ENCODE results near the gene SART3. TPM values are rescaled to one million over a fixed set of nuclear protein-coding genes. Genes with fewer than 3 reads are reported as not detected.

SART3 gene
- total RNA-seq, 1 donor from 2014 or later: 44.8 TPM

- DNase-seq (no peak), ATAC-seq (no peak)
- intact Hi-C loops (cut with DNase I): no loop called here
Observed at GRCh38 chr12:108584456-108585065, 23.6 kb upstream of the SART3 start.

GRCh38 chr12:108583991-108584390, 23.0 kb upstream of the SART3 start:
- Histone ChIP-seq H3K4me1 (peaks cover 6% of the 10 kb centered on the region), H3K36me3 (no peaks in the 10 kb centered on the region), H3K9me3 (no peaks in the 10 kb centered on the region), H3K4me3 (no peak overlapping the region), H3K27me3 (no peaks in the 10 kb centered on the region), H3K27ac (no peak overlapping the region)
- ATAC-seq: no peak
- TF ChIP-seq CTCF (IDR thresholded peaks at IDR 0.05): no peak
- peak; percentile 43 for DNase-seq
- intact Hi-C loops (cut with DNase I): no loop called here

More at GRCh38 chr12:108584456-108585065, 23.6 kb upstream of the SART3 start:
- Histone ChIP-seq H3K4me1 (peaks cover 6% of the 10 kb centered on the region), H3K4me3 (no peak overlapping the region), H3K36me3 (no peaks in the 10 kb centered on the region), H3K27ac (no peak overlapping the region), H3K9me3 (no peaks in the 10 kb centered on the region), H3K27me3 (no peaks in the 10 kb centered on the region)
- TF ChIP-seq CTCF (IDR thresholded peaks at IDR 0.05): no peak

- Histone ChIP-seq H3K4me1 (peaks cover 6% of the 10 kb centered on the region), H3K36me3 (no peaks in the 10 kb centered on the region), H3K27ac (no peak overlapping the region), H3K4me3 (no peak overlapping the region), H3K27me3 (no peaks in the 10 kb centered on the region), H3K9me3 (no peaks in the 10 kb centered on the region)
- intact Hi-C loops (cut with DNase I): no loop called here
- DNase-seq (peak; percentile 56), ATAC-seq (no peak)
- no peak for TF ChIP-seq CTCF (IDR thresholded peaks at IDR 0.05)
Observed at GRCh38 chr12:108582978-108583770, 22.2 kb upstream of the SART3 start.

DNA sequence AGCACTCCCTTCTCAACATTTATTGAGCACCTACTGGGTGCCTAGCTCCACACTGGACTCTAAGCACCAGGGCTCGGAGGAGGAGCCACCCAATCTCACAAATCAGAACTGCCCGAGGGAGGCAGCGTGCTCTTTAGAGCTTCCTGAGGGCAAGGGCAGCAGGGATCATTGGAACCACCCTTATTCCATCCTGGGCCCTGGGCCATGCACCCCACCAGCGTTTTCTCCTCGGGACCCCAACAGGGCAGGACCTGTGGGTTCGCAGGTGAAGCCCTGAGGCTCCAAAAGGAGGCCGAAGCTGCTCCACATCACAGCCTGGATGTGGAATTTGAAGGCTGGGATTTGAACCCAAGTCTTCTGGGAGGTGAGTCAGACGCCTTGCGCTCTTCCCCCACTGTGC, 21.5 kb upstream of the SART3 start:
- Histone ChIP-seq H3K27ac (no peak overlapping the region), H3K27me3 (no peaks in the 10 kb centered on the region), H3K4me1 (peaks cover 6% of the 10 kb centered on the region), H3K9me3 (no peaks in the 10 kb centered on the region), H3K36me3 (no peaks in the 10 kb centered on the region), H3K4me3 (no peak overlapping the region)
- no peak for TF ChIP-seq CTCF (IDR thresholded peaks at IDR 0.05)
- ATAC-seq (no peak), DNase-seq (peak; percentile 52)
- intact Hi-C loops (cut with DNase I): no loop called here

DNA sequence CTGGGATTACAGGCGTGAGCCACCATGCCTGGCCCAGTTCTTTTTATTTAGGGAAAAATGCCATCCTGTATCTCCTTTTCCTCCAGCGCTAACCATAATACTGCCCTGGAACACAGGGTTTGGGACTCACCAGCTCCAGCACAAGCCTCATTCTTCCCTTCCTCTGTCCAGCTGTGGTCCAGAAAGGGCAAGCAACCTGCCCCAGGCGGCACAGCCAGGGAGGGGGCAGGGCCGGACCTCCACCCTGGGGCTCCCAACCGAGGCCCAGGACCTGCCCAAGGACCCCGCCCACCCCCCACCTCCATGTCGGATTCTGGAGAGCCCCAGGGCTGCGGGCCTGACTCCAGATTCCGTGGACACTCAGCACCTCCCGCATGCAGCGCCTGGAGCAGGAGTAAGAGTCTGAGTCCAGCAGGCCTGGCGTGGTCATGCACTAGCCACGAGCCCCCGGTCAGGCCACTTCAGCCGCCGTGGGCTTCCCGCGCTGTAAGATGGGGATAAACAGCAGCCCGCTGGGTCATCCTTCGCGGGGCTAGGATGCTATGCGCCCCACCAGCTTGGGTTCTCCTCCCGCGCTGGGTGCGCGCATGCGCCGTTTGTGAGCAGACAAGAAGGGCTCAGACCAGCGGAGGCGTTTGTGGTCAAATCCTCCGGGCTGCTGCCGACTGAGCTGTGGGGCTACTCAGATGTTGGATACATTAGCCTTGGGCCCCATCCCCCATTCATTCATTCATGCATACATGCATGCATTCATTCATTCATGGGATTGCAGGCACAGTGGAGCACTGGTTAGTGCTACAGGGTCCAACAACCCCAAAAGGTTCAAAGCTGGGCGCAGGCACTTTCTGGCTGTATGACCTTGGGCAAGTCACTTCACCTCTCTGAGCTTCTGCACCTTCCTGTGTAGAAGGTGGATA, 20.6 kb upstream of the SART3 start:
- Histone ChIP-seq H3K4me1 (peaks cover 9% of the 10 kb centered on the region), H3K27ac (peak overlapping the region; percentile 42), H3K9me3 (no peaks in the 10 kb centered on the region), H3K27me3 (no peaks in the 10 kb centered on the region), H3K4me3 (no peak overlapping the region), H3K36me3 (no peaks in the 10 kb centered on the region)
- intact Hi-C loops (cut with DNase I): no loop called here
- ATAC-seq: no peak
- no peak for TF ChIP-seq CTCF (IDR thresholded peaks at IDR 0.05)
- DNase-seq: no peak

Measured in upper lobe of right lung (tissue), 1 donor.